GM19238 (cell line): ENCODE results near the gene FAM120A.
A peak's percentile ranks its signal among the peaks of the same experiment; 100 is the strongest.

Source experiments
- DNase-seq: peaks from one replicate; pipeline ENCODE4 v3.0.0; 2011; ENCODE audit warnings: low spot score; ENCODE audit not compliant: insufficient read length

The FAM120A gene

GRCh38 chr9:93440896-93441580 is 10.4 kb upstream of the FAM120A start:
- DNase-seq = no peak

GRCh38 chr9:93446073-93446472 is 5.4 kb upstream of the FAM120A start:
- DNase-seq = no peak

GRCh38 chr9:93447655-93448054 is 3.8 kb upstream of the FAM120A start:
- DNase-seq = no peak

GRCh38 chr9:93451849-93452709 is 594 bp downstream of the FAM120A start:
- DNase-seq = peak; percentile 20

- no peak for DNase-seq
These were observed 1.2 kb downstream of the FAM120A start for GRCh38 chr9:93452710-93453046.

GRCh38 chr9:93453047-93453914 is 1.8 kb downstream of the FAM120A start, which contains the start of gene FAM120AOS:
FAM120AOS (minus strand) TSS chr9:93453581; CDS start chr9:93452709, 872 bp downstream.
- peak; percentile 65 for DNase-seq

- DNase-seq = no peak
These were observed 4.5 kb downstream of the FAM120A start for GRCh38 chr9:93456022-93456421.

GRCh38 chr9:93456504-93456903 is 5.0 kb downstream of the FAM120A start:
- DNase-seq = no peak

GRCh38 chr9:93457006-93457405 is 5.5 kb downstream of the FAM120A start:
- DNase-seq = no peak

- no peak for DNase-seq
These were observed 7.2 kb downstream of the FAM120A start for GRCh38 chr9:93458712-93459111.

- DNase-seq = no peak
These were observed 8.0 kb downstream of the FAM120A start for GRCh38 chr9:93459432-93459847.

- DNase-seq = no peak
These were observed 9.4 kb downstream of the FAM120A start for GRCh38 chr9:93460689-93461413.

GRCh38 chr9:93461414-93461743 is 9.9 kb downstream of the FAM120A start:
- DNase-seq = no peak

- DNase-seq = no peak
These were observed 10.3 kb downstream of the FAM120A start for GRCh38 chr9:93461821-93462220.

GRCh38 chr9:93463638-93464248 is 12.3 kb downstream of the FAM120A start:
- no peak for DNase-seq

GRCh38 chr9:93464395-93464794 is 12.9 kb downstream of the FAM120A start:
- DNase-seq = no peak

GRCh38 chr9:93464876-93465275 is 13.4 kb downstream of the FAM120A start:
- no peak for DNase-seq

GRCh38 chr9:93465855-93466254 is 14.4 kb downstream of the FAM120A start:
- DNase-seq = no peak

- no peak for DNase-seq
These were observed 15.1 kb downstream of the FAM120A start for GRCh38 chr9:93466416-93467061.

- no peak for DNase-seq
These were observed 15.6 kb downstream of the FAM120A start for GRCh38 chr9:93467062-93467416.
